GM18508 (cell line): ENCODE data around the gene SUN1.
"Not testable (repeated sequence)": the region's sequence is repeated elsewhere in the genome, so short reads cannot be mapped to it uniquely, and the experiment has no call there.

Experiments
- ATAC-seq: cut with Tn5 transposase; IDR thresholded peaks from one replicate; pipeline ENCODE4 v1.9.1; 2021; ENCODE audit warnings: moderate number of reproducible peaks; ENCODE audit not compliant: insufficient read depth, unreplicated experiment

SUN1 gene

GRCh38 chr7:913736-914520 is 81.7 kb downstream of the SUN1 start:
- ATAC-seq: no peak

GRCh38 chr7:914521-915194 is 82.4 kb downstream of the SUN1 start:
- ATAC-seq: no peak

DNA sequence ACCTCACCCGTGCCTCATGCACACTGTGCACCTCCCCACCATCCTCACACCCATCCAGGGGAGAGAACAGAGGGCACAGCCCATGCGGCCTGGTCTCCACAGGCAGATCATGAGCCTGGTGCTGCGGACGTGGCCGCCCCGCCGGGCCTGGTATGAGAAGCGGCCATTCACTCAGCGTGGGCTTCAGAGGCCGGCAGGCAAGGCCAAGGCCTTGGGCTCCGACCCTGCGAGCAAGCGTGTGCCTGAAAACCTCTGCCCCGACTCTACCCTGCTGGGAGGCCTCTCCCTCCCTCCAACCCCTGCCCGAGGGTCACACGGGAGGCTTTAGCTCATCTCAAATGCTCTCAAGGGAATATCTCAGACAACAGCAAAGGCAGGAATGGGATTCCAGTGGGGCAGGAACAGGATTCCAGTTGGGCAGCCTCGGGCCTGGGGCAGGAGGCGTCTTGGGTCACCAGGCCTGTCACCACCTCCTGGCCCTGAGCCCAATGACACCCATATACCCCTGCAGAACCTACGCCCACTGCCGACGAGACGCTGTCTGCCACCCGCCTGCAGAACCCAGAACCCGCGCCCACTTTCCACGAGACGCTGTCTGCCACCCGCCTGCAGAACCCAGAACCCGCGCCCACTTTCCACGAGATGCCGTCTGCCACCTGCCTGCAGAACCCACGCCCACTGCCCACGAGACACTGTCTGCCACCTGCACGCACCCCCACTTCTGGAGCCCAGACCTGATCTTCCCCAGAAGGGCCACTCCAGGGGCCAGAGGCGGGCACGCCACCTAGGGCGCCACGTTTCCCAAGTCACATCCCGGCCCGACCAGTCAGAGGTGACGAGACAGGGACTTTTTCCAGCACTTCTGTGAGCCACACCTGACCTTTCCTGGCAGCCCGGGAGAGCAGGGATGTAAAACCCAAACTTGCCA is 83.3 kb downstream of the SUN1 start:
- no peak for ATAC-seq

DNA sequence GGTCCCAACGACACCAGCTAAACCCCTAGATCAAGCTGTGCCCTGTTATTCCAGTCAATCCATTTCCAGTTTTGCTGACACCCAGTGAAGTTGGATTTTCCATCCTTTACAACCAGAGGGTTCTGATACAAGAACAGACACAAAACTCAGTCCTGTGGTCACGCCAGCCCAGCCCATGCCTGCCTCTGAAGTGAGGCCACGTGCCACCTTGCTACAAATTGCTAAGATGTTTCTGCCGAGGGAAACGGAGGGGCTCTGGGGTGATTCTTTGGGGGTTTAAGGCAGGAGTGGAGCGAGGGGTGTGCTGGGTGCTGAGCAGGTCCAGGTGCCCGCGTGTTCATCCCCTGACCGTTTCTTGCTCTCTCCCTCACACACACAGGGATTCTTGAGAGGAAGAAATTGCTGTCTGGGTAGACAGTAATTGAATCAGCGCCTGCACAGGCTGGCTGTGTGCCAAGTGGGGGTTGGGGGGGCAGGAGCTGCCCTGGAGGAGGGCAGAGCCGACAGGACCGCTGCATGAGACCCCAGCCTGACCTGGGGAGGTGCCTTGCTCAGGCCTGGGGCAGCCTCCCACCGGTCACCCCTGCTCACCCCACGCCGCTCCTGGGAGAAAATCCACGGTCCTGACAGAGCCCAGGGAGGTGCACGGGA is 84.1 kb downstream of the SUN1 start:
- ATAC-seq: no peak

DNA sequence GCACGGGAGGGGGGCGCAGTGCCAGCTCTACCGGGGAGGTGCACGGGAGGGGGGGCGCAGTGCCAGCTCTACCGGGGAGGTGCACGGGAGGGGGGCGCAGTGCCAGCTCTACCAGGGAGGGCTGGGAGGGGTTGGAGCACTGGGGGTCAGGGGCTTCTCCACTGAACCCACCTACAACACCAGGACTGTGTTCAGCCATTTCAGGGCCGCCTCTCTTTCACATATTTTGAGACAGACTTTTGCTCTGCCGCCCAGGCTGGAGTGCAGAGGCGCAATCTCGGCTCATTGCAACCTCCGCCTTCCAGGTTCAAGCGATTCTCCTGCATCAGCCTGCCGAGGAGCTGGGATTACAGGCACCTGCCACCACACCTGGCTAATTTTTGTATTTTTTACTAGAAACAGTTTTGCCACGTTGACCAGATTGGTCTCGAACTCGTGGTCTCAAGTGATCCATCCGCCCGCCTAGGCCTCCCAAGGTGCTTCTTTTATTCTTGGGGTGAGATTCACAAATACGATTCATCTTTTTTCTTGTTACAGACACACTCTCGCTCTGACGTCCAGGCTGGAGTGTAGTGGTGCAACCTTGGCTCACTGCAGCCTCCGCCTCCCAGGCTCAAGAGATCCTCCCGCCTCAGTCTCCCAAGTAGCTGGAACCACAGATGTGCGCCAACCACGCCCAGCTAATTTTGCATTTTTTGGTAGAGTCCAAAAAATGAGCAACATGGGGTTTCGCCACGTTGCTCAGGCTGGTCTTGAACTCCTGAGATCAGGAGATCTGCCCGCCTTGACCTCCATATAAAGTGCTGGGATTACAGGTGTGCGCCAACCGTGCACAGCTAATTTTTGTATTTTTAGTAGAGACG is 85.2 kb downstream of the SUN1 start:
- no peak for ATAC-seq

GRCh38 chr7:918118-918425 is 85.8 kb downstream of the SUN1 start:
- ATAC-seq: no peak

GRCh38 chr7:918441-919113 is 86.3 kb downstream of the SUN1 start:
- no peak for ATAC-seq

DNA sequence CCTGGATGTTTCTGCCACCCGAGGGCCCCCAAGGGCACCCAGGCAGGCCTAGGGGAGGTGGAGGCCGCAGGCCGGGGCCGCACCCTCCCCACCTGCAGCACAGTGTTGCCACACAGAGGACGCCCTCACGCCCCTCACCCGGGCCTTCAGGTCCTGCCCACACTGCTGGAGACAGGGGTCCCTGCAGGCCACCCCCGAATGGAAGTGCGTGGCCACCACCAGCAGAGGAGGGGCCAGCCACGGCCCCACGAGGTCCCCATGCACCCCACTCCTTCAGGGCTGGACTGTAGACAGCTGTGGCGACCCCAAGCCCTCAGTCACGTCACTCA is 86.8 kb downstream of the SUN1 start:
- ATAC-seq: no peak

GRCh38 chr7:919924-920341 is 87.7 kb downstream of the SUN1 start:
- no peak for ATAC-seq

DNA sequence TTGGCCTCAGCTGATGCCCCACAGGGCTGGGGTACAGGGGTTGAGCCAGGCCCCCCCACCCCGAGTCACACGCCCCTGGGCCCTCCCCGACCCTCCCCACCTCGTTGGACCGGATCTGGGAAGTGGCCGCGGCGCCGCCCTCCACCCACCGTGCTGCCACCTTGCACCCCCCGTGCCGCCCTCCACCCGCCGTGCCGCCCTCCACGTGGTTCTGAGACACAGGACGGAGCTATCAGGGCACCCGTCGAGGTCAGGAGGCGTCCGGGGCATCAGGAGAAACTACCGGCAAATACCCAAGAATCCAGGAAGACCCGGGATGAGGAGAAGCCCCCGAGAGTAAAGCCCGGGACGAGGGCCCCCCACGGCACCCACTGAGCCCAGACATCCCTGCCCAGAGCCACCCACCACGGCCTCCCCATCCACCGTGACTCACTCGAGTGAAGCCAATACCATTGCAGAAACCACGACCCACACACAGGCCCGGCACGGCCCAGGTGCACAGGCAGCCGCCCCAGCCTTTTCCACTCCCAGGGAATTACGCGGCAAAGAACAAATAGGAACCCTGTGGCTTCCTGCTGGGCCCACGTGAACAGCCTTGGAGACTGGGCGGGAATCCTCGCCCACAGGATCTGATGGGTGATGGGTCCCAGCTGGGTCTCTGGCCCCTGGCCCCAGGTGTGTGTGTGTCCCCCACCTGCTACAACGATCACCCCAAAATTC is 88.2 kb downstream of the SUN1 start:
- ATAC-seq: no peak

DNA sequence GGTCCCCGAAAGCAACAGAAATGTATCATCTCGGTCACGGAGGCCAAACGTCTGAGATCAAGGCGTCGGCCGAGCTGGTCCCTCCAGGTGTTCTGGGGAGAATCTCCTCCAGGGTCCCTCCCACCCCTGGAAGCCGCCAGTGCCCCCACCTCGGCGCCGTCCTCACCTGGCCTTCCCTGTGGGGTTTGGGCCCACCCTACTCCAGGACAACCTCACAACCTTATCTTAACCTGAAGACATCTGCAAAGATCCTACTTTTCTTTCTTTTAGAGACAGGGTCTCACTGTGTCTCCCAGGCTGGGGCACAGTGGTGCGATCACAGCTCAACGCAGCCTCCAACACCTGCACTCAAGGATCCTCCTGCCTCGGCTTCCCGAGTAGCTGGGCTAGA is 88.8 kb downstream of the SUN1 start:
- no peak for ATAC-seq

GRCh38 chr7:921581-922333 is 89.5 kb downstream of the SUN1 start:
- no peak for ATAC-seq

DNA sequence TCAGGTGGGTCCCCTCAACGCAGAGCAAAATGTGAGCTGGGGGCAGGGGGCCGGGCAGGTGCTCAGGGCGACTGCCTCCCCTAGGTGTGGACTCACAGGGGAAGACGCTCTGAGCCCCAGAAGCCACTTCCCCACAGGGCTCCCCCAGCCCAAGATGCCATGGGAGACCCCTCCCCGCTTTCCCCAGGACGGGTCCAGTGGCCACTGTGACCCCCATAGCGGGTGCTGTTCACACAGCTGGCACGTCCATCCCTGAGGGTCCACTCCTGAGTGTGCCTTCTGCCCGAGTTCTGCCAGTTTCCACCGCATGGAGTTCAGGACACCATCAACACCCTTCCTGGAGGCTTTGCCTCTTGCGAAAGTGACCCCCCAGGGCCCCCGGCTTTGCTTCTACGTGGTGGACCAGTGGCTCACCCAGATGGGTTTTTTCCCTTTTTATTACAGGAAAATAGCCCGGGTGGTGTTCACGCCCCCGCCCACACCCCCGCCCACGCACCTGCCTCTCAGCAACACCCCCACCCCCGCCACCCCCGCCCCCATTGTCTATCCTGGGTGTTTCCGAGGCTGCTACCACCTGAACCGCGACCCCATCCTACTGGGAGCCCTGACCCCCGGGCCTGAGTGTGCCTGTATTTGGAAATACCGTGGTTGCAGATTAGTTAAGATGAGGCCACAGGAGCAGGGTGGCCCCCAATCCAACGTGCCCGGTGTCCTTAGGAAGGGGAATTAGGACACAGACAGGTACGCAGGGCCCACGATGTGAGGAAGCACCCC is 90.2 kb downstream of the SUN1 start:
- no peak for ATAC-seq

DNA sequence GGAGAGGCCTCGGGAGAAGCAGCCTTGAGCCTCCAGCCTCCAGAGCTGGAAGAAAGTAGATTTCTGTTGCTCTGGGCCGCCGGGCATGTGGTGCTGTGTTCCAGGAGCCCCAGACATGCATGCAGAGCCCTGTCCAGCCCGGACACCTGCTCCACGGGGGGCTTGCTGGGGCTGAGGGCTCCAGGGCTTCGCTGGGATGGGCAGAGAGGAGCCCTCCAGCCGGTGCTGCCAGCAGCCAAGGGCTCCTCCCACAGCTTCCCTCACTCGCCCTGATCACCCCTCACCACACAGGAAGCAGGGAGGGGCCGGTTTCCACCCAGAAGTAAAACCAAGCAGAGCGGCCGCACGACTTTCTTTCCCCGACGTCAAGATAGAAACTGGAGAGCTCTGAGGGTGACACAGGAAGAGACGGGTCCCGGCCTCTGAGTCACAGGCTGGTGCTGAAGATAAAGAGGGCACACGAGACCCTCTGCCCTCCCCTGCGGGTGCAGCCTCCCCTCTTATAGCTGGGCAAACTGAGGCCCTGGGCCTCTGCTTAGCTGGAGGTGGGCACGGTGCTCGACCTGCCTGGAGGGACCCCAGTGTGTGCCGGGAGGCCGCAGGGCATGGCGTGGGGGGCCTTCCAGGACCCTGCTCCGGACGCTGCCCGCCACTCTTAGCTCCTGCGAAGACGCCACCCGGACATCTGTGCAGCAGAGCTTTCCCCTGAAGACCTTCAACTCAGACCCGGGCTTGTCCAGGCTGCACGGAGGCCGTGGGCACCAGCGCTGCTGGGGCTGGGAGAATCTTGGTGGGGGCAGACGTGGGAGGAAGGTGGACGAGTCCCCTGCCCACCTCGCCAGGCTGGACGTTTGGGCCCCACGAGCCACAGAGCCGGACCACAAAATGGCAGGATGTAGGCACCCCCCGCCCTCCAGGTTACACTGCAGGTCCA is 91.1 kb downstream of the SUN1 start:
- ATAC-seq: peak; percentile 45

- ATAC-seq: not testable (repeated sequence)
Measured at GRCh38 chr7:924042-924441, 91.8 kb downstream of the SUN1 start.
